ENCODE measurements around the gene ASPN. TPM values are rescaled to one million over a fixed set of nuclear protein-coding genes. Genes with fewer than 3 reads are reported as not detected.
"Not testable (repeated sequence)": the region's sequence is repeated elsewhere in the genome, so short reads cannot be mapped to it uniquely, and the experiment has no call there.

ASPN gene
- polyA plus RNA-seq, 3 donors from 2014 or later, result not detected

DNA sequence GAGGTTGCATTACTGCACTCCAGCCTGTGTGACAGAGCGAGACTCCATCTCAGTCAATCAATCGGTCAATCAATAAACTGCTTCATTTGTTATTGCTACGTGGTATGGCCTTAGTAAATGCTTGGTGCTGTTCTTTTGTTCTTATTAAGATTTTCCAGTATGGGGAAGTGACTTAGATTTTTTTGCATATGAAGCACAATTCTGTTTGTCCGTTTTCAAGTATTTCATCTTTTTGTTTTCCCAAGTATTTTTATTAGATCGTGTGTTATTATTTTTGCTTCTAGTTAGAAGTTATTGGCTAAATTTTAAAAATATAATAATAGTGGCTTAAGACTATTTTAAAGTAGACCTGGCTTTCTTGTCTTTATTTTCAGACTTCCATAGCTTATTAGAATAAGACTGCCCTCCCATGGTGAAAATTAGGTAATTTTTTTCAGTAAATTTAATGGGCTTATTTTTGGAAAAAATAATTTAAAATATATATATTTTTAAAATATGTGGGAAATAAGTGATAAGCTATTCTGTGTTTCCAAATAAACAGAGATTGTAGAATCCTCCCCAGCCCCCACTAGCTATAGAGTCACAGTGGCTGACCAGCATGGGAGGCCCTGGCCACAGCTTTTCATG lies 43.3 kb downstream of the ASPN start:
- H3K27me3 Mint-ChIP-seq (ENCODE audit: low read depth in 3 of 3), result no peaks in the 10 kb centered on the region
- peaks cover 16 to 20% of the 10 kb centered on the region in 2 donors for H3K4me1 Mint-ChIP-seq
- H3K27ac Mint-ChIP-seq, result peak overlapping the region in 3 of 6 donors; percentile 79 to 82 (median 79)
- no peaks in the 10 kb centered on the region for H3K9me3 Mint-ChIP-seq
- no peak overlapping the region for H3K4me3 Mint-ChIP-seq
- DNase-seq, result no peak
- H3K36me3 Mint-ChIP-seq, result peaks cover 0 to 4% (median 0%) of the 10 kb centered on the region in 3 donors

DNA sequence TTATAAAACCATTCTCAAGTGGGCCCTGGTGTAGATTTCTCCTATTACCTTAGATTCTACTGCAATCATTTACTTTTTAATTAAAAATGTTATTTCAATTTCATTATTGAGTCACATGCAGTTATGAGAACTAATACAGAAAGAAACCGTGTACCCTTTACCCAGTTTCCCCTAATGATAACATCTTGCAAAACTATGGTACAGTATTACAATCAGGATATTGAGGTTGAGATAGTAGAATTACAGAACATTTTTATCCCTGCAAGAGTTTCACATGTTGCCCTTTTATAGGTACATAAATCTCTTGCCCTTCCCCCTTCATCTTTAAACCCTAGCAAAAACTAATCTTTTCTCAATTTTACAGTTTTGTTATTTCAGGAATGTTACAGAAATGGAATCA lies 47.0 kb downstream of the ASPN start:
- no peaks in the 10 kb centered on the region for H3K27me3 Mint-ChIP-seq (ENCODE audit: low read depth in 3 of 3)
- peaks cover 0 to 4% (median 0%) of the 10 kb centered on the region in 3 donors for H3K36me3 Mint-ChIP-seq
- H3K27ac Mint-ChIP-seq, result no peak overlapping the region
- no peak for DNase-seq
- no peak overlapping the region for H3K4me3 Mint-ChIP-seq
- H3K9me3 Mint-ChIP-seq, result no peaks in the 10 kb centered on the region
- H3K4me1 Mint-ChIP-seq, result peaks cover 5 to 9% of the 10 kb centered on the region in 2 donors

DNA sequence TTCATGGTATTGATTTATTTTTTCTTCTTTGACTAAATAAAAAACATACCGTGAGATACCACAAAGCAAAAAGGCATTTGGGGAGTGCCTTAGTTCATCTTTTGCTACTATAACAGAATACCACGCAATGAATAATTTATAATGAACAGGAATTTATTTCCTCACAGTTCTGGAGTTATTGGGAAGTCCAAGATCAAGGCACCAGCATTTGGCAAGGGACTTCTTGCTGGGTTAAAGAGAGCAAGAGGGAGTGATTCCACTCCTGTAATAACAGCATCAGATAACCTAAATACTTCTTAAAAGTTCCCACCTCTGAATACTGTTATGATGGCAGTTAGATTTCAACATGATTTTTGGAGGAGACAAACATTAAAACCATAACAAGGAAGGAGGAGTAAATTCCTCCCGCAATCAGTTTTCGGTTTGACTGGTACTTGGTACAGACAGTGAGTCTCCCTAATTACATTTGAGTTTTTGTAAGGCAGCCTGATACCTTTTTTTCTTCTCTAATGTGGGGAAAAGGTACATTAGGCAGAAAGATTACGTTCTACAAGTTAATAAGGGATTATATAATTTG lies 49.2 kb downstream of the ASPN start:
- H3K4me3 Mint-ChIP-seq, result no peak overlapping the region
- H3K27me3 Mint-ChIP-seq (ENCODE audit: low read depth in 3 of 3), result no peaks in the 10 kb centered on the region
- DNase-seq, result no peak
- no peaks in the 10 kb centered on the region for H3K4me1 Mint-ChIP-seq
- no peaks in the 10 kb centered on the region for H3K9me3 Mint-ChIP-seq
- H3K36me3 Mint-ChIP-seq, result peaks cover 0 to 4% (median 0%) of the 10 kb centered on the region in 3 donors
- H3K27ac Mint-ChIP-seq, result no peak overlapping the region

DNA sequence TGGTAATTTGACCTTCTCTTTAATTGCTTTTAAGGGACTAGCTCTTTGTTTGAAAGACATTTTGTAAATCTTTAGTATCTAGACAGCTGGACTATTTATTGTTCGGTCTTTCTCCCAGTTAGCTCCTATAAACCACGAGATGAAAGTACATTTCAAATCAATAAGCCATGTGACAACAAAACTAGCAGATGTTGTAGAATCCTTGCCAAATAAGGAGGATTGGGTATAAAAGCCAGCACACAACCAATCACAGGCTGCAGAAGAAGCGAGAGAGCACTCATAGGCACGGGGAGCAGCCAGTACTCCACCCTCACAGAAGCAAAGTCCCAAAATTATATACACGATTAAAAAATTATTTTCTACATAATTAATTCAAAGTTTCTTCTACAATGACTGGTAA lies 50.0 kb downstream of the ASPN start:
- DNase-seq, result no peak
- H3K27me3 Mint-ChIP-seq (ENCODE audit: low read depth in 3 of 3), result no peaks in the 10 kb centered on the region

DNA sequence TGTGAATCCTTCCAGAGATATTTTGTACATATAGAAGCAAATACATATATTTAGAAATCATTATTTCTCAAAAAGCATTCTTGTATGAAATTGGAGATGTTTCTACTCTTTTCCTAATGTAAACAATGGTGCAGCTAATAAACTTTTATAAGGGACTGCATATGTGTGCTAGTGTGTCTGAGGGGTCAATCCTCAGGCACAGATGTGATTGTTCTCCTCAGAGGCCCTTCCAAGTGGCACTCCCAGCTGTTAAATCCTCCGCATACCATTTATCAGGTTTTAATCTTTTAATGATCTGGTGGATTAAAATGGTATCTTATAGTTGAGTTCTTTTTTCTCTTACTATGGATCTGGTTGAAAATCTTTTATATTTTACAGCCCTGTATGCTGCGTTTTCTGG lies 52.5 kb downstream of the ASPN start:
- H3K36me3 Mint-ChIP-seq, result peaks cover 0 to 4% (median 0%) of the 10 kb centered on the region in 3 donors
- DNase-seq, result no peak
- H3K4me1 Mint-ChIP-seq, result no peaks in the 10 kb centered on the region
- no peaks in the 10 kb centered on the region for H3K9me3 Mint-ChIP-seq
- no peaks in the 10 kb centered on the region for H3K27me3 Mint-ChIP-seq (ENCODE audit: low read depth in 3 of 3)
- H3K4me3 Mint-ChIP-seq, result no peak overlapping the region
- H3K27ac Mint-ChIP-seq, result no peak overlapping the region

More for the DNA sequence above, 50.0 kb downstream of the ASPN start:
- H3K36me3 Mint-ChIP-seq, result peaks cover 0 to 4% (median 0%) of the 10 kb centered on the region in 3 donors
- H3K27ac Mint-ChIP-seq, result no peak overlapping the region
- no peaks in the 10 kb centered on the region for H3K9me3 Mint-ChIP-seq
- H3K4me1 Mint-ChIP-seq, result no peaks in the 10 kb centered on the region
- no peak overlapping the region for H3K4me3 Mint-ChIP-seq

DNA sequence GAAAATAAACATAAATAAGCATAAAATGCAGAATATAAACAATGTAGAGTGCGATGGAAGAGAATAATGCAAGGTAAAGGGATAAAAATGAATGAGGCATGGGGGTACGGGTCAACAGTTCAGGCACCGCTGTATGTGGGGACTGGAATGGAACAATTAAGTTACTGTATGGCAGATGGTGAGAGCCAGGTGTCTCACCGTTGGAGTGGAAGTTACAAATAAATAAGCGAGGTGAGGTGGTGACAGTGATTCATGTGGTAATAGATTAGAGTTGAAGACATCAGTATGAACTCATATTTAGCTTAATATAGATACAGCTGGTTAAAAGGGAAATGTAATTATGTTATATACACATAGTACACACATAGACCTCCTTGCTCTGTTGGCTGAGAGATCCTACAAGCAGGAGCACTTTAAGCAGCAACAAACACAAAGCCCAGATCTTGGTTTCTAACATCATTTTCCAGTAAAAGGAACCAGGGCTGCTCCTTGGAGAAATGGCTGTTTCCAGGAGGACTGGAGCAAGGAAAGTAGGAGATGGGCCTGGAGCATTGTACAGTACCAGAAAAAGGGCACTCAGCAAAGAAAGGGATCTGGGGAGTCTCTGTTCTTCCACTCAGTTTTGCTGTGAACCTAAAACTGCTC lies 55.7 kb downstream of the ASPN start:
- H3K4me1 Mint-ChIP-seq, result no peaks in the 10 kb centered on the region
- H3K36me3 Mint-ChIP-seq, result peaks cover 0 to 5% (median 0%) of the 10 kb centered on the region in 3 donors
- H3K27ac Mint-ChIP-seq, result no peak overlapping the region
- H3K9me3 Mint-ChIP-seq, result no peaks in the 10 kb centered on the region
- H3K27me3 Mint-ChIP-seq (ENCODE audit: low read depth in 3 of 3), result no peaks in the 10 kb centered on the region
- H3K4me3 Mint-ChIP-seq, result no peak overlapping the region
- no peak for DNase-seq

DNA sequence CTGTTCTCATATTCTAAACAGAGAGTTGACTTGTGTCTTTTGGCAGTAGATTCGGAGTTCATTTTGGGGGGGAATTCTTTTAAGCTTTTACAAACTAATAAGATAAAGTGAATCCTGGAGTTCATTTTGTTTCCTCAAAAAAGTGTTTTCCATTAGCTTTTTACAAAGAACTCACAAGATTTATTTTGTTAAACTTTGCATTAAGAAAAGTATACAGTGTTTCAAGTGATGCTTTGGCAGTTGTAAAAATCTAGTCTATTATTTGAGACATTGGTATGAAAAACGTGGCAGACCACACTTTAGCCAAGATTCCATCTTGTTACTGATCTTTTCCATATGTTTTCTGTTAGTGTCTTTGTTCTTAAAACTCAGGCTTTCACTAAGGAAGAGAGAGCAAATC lies 56.8 kb downstream of the ASPN start:
- H3K4me1 Mint-ChIP-seq, result no peaks in the 10 kb centered on the region
- H3K36me3 Mint-ChIP-seq, result peaks cover 0 to 5% (median 0%) of the 10 kb centered on the region in 3 donors
- no peak overlapping the region for H3K27ac Mint-ChIP-seq
- no peaks in the 10 kb centered on the region for H3K27me3 Mint-ChIP-seq (ENCODE audit: low read depth in 3 of 3)
- no peak for DNase-seq
- no peaks in the 10 kb centered on the region for H3K9me3 Mint-ChIP-seq
- H3K4me3 Mint-ChIP-seq, result no peak overlapping the region

DNA sequence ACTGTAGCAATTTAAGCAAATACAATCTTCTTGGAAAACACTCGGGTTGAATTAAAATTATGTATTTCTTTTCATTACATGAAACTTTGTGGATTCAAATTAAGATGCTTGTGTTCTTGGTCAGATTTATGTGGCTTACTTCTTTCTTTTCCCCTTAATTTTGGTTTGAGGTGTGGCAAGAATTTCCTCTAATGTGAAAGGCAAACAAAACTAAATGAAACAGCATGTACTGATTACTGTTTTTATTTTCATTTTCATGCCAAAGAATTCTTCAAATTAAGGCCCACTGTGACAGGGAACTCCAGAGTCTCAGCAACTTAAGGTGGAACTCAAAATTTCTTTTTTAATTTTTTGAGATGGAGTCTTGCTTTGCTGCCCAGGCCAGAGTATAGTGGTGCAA lies 58.0 kb downstream of the ASPN start, which contains the start of gene OMD:
TSS of gene OMD (minus strand) at position 132 of the 400 bp plus-strand sequence. CDS start 6,913 bp downstream, outside the sequence.
- Mint-ChIP-seq H3K27me3 (ENCODE audit: low read depth in 3 of 3) (no peaks in the 10 kb centered on the region), H3K27ac (no peak within 1 kb of the TSS), H3K4me3 (no peak within 1 kb of the TSS), H3K4me1 (no peaks in the 10 kb centered on the region), H3K9me3 (no peaks in the 10 kb centered on the region), H3K36me3 (peaks cover 0 to 5% (median 0%) of the 10 kb centered on the region in 3 donors)
- DNase-seq, result no peak

DNA sequence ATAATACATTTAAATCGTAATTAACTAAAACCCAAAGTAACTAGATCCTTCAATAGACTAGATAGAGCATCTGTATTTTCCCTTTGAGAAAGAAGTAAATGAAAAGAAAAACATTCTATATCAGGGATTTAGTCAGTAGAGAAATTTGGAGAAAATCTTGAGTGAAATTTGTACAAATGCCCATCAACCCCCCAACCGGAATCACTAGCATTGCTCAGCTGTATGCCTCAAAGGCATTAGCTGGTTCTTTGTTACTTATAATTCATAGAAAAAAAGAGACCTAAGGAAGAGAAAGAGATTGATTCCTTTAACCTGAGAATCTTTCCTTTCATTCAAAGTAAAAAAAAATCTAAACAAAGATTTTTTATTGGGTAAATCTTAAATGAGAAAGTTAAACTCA lies 58.7 kb downstream of the ASPN start:
- H3K4me3 Mint-ChIP-seq, result no peak overlapping the region
- H3K27me3 Mint-ChIP-seq (ENCODE audit: low read depth in 3 of 3), result no peaks in the 10 kb centered on the region

DNA sequence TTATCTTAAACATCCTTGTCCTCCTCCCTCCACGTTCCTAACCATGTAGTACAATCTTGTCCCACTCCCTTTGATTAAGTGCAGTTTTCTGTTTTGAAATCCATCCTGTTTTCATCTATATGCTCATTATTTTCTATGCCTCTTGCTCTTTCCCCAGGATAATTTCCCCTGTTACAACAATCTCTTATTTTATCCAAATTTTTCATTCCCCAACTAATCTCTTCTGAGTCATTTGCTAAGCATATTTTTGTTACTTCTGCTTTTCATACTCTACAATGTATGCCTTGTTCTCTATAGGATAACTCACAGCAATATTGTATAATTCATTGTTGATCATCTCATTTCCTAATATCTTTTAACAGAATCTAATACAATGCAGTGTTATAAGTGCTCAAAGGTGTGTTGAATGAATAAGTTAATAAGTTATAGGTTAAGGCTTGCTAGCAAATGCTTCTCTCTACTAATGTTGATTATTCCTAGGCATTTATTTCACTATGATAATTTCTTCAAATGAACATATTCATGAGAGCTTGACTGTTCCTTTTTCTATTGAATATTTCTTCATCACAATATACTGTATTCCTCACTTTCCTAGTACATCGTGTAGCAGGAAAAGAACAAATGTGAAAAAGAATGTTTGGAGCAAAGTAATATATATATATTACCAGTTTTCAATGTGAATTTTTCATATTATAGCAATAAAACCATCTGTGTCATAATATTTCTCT lies 59.5 kb downstream of the ASPN start:
- Mint-ChIP-seq H3K4me1 (no peaks in the 10 kb centered on the region), H3K36me3 (peaks cover 0 to 5% (median 0%) of the 10 kb centered on the region in 3 donors), H3K27ac (no peak overlapping the region), H3K4me3 (no peak overlapping the region), H3K9me3 (no peaks in the 10 kb centered on the region), H3K27me3 (ENCODE audit: low read depth in 3 of 3) (no peaks in the 10 kb centered on the region)
- no peak for DNase-seq

More for the DNA sequence above, 58.7 kb downstream of the ASPN start:
- no peak for DNase-seq
- no peaks in the 10 kb centered on the region for H3K9me3 Mint-ChIP-seq
- peaks cover 0 to 5% (median 0%) of the 10 kb centered on the region in 3 donors for H3K36me3 Mint-ChIP-seq
- H3K27ac Mint-ChIP-seq, result no peak overlapping the region
- H3K4me1 Mint-ChIP-seq, result no peaks in the 10 kb centered on the region

DNA sequence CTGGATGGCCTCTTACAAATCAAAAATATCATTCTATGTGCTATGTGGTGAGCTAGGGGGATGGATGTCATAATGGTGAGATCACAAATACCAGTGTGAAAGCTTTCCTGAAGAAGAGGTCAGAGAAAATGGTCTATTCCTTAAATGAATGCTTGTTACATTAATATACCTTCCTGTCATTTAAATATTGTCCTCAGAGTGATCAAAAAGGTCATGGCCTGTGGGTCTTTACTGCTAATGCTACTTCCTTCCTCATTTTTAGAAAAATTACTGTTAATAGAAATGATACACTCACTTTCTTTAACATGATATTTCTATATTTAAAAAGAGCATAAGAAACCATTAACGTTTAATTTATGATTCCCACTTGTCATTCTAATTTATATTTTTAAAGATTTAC lies 67.7 kb downstream of the ASPN start:
- no peak overlapping the region for H3K4me3 Mint-ChIP-seq
- no peak overlapping the region for H3K27ac Mint-ChIP-seq
- H3K36me3 Mint-ChIP-seq, result no peaks in the 10 kb centered on the region
- no peaks in the 10 kb centered on the region for H3K4me1 Mint-ChIP-seq
- DNase-seq, result no peak
- H3K9me3 Mint-ChIP-seq, result no peaks in the 10 kb centered on the region
- no peaks in the 10 kb centered on the region for H3K27me3 Mint-ChIP-seq (ENCODE audit: low read depth in 3 of 3)

DNA sequence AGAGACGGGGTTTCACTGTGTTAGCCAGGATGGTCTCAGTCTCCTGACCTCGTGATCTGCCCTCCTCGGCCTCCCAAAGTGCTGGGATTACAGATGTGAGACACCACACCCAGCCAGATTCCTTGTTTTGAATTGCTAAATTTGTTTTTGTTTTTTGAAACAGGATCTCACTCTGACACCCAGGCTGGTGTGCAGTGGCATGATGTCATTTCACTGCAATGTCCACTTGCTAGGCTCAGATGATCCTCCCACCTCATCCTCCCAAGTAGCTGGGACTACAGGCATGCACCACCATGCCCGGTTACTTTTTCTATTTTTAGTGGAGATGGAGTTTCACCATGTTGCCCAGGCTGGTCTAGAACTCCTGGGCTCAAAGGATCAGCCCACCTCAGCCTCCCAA lies 71.1 kb downstream of the ASPN start:
- not testable (repeated sequence) for H3K27me3 Mint-ChIP-seq (ENCODE audit: low read depth in 3 of 3); H3K4me3 Mint-ChIP-seq; H3K36me3 Mint-ChIP-seq; H3K27ac Mint-ChIP-seq; H3K9me3 Mint-ChIP-seq; DNase-seq
- H3K4me1 Mint-ChIP-seq, result peaks cover 12 to 13% of the 10 kb centered on the region in 2 donors

DNA sequence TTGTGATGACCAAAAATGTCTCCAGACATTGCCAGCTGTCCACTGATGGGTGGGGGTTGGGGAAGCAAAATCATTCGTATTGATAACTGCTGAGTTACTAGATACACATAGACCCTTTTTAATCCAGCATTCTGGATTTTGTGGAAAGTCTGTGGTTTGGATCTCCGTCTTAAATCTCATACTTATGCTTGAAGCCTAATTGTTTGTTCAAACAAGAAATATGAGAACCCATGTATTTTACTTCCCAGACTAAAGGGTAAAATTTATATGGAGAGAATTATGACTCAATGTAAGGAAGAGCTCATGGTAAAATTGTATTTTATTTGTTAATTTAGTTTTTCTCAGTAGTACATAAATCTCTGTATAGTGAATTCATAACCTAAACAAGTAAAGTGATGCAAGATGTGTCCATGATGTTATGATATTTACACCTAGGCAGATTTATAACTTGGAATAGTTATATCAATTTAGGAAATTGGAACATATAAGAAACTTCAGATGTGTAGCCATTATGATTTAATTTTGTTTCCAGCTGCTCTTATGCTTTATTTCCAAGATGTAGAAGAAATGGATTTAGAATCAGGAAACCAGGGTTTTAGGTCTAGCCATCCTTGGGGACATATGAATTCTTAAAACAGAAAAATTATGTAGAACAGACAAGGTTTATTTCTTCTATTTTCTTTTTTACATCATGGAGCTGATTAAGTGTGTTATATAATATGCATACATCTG lies 73.4 kb downstream of the ASPN start:
- Mint-ChIP-seq H3K36me3 (no peaks in the 10 kb centered on the region), H3K4me1 (peaks cover 19 to 20% of the 10 kb centered on the region in 2 donors), H3K4me3 (no peak overlapping the region), H3K27me3 (ENCODE audit: low read depth in 3 of 3) (no peaks in the 10 kb centered on the region), H3K27ac (peak overlapping the region in 1 of 6 donors; percentile 45), H3K9me3 (no peaks in the 10 kb centered on the region)
- no peak for DNase-seq
